NAMALWA (cell line): ENCODE data around the gene PDE4D.

Experiments used
- DNase-seq: peaks from one replicate; pipeline ENCODE4 v3.0.0-alpha.2; 2015; ENCODE audit warnings: low spot score

Gene PDE4D

DNA sequence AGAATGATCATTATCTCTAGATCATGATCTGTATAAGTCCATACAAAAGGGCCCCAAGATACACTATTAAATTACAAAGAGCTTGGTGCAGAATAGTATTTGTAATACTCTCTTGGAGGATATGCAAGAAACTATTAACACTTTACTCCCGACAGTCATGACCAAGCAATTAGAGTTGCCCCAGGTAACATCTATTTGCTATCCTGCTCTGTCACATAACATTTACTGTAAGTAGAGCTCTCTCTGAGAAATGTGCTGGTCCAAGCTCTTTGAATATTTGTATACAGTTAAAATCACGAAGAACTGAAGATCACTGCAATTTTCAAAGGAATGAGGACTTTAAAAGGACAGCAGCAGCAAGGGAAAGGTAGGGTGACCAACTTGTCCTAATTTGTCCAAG is 757.0 kb downstream of the PDE4D start:
- DNase-seq: no peak

DNA sequence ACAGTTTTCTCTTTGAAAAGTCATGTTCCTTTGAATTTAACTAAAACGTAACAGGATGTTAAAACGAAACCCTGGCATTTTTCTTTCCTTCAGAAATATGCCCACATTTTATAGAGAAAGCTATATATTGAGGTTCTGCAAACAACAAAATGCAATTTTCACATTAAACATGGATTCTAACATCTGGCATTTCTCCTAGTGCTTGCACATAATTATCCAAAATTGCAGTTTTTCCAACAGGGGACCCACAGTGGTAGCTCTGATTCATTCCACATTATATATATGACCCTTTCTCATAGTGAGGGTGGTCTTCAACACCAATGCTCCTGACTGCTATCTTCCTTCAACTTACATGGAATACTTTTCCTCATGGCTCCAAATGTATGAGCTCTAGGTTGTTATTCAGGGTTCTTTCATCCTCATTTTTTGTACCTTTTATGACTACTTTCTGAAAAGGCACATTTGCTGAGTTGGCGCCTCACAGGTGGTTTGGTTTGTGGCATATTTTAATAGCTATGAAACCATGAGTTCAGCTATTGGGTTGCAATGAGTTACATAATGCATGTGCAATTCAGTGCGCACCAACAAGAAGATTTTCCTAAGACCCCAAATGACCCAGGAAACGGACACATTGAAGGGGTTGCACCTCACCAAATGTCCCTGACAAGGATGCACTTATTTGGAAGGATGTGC is 758.9 kb downstream of the PDE4D start:
- no peak for DNase-seq

GRCh38 chr5:59133764-59134261 is 759.7 kb downstream of the PDE4D start:
- no peak for DNase-seq

DNA sequence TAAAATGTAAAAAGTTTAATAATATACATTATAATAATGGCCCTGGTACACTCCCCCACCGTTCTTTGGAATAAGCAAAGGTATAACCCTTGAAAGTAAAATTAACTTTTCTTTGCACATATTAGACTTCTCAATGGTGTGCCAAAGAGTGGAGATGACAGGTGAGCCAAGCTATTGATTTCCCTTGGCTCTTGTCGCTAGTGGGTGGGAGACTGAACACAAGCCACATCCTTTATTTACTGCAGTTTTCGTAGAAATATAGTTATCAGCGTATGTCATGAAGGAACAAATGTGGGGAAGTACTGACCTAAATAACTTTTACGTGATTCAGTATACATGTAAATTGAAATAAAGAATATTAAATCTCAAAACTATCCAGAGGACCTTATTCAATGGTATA is 761.4 kb downstream of the PDE4D start:
- no peak for DNase-seq

GRCh38 chr5:59130431-59130830 is 763.1 kb downstream of the PDE4D start:
- DNase-seq: no peak

DNA sequence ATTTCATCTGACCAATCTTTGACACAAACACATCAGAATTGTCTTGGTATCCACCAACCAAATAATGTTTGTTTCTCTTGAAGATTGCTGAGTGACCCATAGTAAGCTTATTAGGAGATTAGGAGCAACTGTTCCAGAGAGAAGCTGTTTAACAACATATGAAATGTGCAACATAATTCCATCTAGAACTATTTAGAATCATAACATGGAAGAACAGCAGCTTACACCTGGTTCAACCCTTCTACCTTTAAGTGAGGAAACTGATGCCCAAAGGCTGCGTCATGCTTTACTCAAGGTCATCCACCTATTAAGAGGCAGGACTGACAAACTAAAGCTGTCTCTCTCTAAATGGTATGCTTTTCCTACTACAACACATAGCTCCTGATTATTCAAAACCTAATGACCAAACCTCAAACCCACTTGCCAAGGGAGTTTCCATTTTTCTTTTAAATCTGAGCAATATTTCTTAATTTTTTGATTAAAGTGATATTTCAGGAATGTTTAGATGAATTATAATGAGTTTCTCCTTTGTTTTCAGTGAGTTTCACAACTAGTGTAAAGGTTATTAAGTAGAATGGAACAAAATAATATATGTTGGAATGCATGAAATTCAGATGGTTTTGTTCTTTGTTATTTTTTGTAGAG is 764.8 kb downstream of the PDE4D start:
- DNase-seq: no peak

GRCh38 chr5:59126708-59127573 is 766.6 kb downstream of the PDE4D start:
- DNase-seq: no peak

GRCh38 chr5:59126016-59126707 is 767.4 kb downstream of the PDE4D start:
- DNase-seq: no peak

- no peak for DNase-seq
Observed at GRCh38 chr5:59125011-59125961, 768.2 kb downstream of the PDE4D start.

DNA sequence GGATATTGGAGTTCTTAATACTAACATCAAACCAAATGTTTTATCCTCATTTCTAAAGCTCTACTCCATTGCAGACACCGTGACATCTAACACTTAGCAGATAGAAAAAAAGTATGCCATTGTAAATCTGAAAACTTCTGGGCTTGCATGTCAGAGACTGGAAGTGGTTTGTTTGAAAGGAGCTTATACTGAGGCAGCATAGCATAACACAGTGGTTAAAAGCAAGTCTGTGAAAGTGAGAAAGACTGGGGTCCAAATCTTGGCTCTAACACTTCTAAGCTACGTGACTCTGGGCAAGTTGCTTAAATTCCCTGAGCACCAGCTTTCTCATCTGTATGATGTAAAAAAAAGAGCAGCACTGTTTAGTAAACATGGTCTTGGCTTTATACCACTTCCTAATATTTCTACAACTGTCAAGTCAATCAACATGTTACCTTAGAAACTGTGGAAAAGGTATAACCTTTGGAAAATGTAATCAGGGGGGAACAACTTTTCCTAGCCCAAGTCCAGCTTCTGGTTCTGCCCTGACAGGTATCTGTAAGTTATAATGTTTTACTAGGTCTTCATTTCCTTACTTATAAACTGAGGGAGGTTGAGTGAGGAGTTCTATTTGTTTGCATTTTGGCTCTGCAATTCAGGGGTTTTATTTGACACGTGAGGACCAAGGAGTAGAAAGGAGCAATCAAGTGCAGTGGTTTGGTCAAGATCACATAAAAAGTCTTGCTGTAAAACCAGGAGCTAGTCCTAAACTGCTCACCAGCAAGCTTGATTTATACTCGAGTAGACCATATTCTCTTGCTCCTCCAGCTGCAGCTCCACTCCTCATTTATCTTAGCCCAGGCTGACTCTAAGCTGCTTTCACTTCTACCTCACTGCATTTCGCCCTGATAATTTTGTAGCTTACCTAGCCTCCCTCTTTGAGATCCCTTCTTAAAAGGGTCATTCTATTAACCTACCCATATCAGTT is 769.6 kb downstream of the PDE4D start:
- DNase-seq: peak; percentile 7

GRCh38 chr5:59119480-59119879 is 774.0 kb downstream of the PDE4D start:
- no peak for DNase-seq

GRCh38 chr5:59117320-59117719 is 776.2 kb downstream of the PDE4D start:
- DNase-seq: no peak

GRCh38 chr5:59116231-59116865 is 777.2 kb downstream of the PDE4D start:
- no peak for DNase-seq

GRCh38 chr5:59115345-59115744 is 778.2 kb downstream of the PDE4D start:
- no peak for DNase-seq

DNA sequence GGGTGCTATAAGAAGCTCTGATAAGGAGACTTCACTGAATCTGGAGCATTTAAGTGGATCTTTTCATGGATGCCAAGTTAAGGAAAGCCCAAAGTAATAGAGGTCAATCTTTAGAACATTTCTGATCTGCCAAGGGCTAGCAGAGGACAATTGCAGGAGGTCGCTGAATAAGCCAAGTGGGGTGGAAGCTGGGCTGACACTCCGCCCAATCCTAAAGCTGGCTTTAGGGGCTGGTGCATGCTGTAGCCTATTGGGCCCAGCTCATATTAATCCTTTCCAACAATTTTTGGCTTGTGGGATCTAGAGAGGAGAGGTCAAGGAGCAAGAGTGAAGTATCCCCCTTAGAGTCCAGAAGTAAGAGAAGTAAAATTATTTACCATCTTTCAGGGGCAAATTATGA is 784.1 kb downstream of the PDE4D start:
- no peak for DNase-seq

DNA sequence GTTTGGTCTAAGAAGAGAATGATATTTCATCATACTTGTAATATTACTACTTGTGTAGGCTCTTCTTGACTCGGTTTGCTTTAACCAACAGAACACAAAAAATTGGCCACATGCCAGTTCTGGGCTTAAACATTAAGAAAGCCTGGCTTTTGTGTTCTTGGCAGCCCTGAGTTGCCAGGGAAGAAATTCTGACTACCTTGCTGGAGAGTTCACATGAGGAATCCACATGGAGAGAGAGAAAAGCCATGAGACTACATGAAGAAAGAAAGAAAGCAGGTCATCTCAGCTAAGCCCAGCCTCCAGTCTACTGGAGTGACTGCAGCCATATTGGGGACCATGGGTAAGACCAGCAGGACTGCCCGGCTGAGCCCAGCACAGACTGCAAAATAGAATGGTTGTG is 785.8 kb downstream of the PDE4D start:
- no peak for DNase-seq

DNA sequence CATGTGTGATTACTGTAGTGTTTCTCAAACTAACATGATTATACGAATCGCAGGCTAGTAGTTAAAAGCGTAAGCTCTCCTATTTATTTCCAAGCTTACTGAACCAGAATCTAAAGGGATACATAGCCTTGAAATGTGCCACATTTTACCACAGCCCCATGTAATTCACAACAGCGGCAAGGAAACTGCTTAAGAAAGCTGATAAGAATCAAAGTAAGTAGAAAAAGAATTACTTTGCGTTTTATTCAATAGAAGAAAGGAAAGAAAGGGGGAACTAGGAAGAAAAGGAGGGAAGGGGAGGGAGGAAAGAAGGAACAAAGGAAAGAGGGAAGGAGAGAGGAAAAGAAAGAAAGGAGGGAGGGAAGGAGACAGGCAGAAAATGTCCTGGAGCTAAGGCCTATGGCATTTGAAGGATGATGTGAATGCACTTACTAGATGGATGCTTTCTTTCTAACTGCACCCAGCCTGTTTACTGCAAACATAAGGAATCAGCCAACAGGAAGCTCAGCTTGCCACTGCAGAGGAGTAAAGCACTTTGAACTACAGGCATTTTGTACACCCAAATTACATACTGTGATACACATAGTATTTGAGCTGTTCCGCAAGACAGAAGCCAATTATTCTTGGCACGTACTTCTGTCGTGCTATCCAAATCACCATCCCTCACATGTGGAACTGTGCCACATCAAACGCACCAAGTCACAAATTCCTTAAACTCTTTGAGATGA is 789.0 kb downstream of the PDE4D start:
- DNase-seq: no peak

DNA sequence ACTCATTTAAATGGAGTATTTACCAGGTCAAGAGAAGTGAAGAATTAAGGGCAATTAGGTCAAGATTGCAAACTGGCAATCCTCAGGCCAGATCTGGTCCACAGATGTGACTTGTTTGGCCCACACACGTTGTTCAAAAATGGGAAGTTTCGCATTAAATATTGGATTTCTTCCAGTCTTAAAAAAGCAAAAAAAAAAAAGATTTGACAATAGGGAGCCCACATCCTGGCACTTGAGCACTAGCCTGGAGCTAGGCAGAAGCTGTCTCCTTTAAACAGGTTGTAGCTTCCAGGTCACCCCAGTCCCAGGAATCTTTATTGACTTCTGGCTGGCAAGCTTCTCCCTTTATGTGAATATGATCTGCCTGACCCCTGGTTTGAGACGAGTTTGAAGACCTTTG is 790.2 kb downstream of the PDE4D start:
- no peak for DNase-seq

GRCh38 chr5:59102437-59102836 is 791.1 kb downstream of the PDE4D start:
- no peak for DNase-seq
